HL-60 (cell line): Measurements from ENCODE around the gene UGCG.

ENCODE experiments used
- DNase-seq, 2 experiments: peaks; one replicate each; pipeline ENCODE4 v3.0.0-alpha.2; 2010 to 2020; ENCODE audit warnings: low read depth in 1 of 2, low spot score in 1 of 2
- H3K27ac ChIP-seq: fragments of 250-450 bp; sonication (Bioruptor Pico); replicated peaks from 2 replicates; pipeline ENCODE4 v1.5.1; 2020; ENCODE audit warnings: mild to moderate bottlenecking, moderate library complexity
- H3K27me3 ChIP-seq: fragments of 250-450 bp; sonication (Bioruptor Pico); 2 replicates; pipeline ENCODE4 v1.5.1; 2021; ENCODE audit warnings: mild to moderate bottlenecking, moderate library complexity; ENCODE audit not compliant: insufficient read depth, poor library complexity, severe bottlenecking
- H3K4me3 ChIP-seq: replicated peaks from 2 replicates; pipeline ENCODE4 v1.5.1; 2011; ENCODE audit warnings: mild to moderate bottlenecking, control low read depth, low read length; ENCODE audit not compliant: insufficient read depth
- GABPA ChIP-seq: IDR thresholded peaks from 2 replicates; pipeline ENCODE4 v1.6.1; 2012; ENCODE audit warnings: low read depth
- POLR2AphosphoS5 ChIP-seq: IDR thresholded peaks from 2 replicates; pipeline ENCODE4 v1.6.1; 2012; ENCODE audit warnings: low read depth
- SPI1 ChIP-seq: IDR thresholded peaks from 2 replicates; pipeline ENCODE4 v1.6.1; 2012; ENCODE audit warnings: low read depth, mild to moderate bottlenecking, borderline replicate concordance
- TF ChIP-seq, protein P1 (sequence below): IDR thresholded peaks from one replicate; pipeline ENCODE4 v1.5.1; 2011; ENCODE audit warnings: low read length, control low read depth, inconsistent platforms; ENCODE audit not compliant: insufficient read depth
- TF ChIP-seq, protein P2 (sequence below): IDR thresholded peaks from 2 replicates; pipeline ENCODE4 v1.6.1; 2012; ENCODE audit warnings: low read depth; ENCODE audit not compliant: insufficient replicate concordance

UGCG gene

DNA sequence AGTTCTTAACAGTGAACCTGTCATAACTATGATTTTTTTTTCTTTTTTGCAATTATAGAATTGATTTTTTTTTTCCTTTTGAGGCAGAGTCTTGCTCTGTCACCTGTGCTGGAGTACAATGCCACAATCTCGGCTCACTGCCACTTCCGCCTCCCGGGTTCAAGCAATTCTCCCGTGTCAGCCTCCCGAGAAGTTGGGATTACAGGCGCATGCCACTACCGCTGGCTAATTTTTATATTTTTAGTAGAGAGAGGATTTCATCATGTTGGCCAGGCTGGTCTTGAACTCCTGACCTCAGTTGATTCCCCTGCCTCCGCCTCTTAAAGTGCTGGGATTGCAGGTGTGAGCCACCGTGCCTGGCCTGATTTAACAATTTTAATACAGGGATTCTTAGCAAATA lies 21.4 kb downstream of the UGCG start:
- TF ChIP-seq POLR2AphosphoS5 = no peak
- TF ChIP-seq, protein P1, sequence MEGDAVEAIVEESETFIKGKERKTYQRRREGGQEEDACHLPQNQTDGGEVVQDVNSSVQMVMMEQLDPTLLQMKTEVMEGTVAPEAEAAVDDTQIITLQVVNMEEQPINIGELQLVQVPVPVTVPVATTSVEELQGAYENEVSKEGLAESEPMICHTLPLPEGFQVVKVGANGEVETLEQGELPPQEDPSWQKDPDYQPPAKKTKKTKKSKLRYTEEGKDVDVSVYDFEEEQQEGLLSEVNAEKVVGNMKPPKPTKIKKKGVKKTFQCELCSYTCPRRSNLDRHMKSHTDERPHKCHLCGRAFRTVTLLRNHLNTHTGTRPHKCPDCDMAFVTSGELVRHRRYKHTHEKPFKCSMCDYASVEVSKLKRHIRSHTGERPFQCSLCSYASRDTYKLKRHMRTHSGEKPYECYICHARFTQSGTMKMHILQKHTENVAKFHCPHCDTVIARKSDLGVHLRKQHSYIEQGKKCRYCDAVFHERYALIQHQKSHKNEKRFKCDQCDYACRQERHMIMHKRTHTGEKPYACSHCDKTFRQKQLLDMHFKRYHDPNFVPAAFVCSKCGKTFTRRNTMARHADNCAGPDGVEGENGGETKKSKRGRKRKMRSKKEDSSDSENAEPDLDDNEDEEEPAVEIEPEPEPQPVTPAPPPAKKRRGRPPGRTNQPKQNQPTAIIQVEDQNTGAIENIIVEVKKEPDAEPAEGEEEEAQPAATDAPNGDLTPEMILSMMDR = no peak
- TF ChIP-seq, protein P2, sequence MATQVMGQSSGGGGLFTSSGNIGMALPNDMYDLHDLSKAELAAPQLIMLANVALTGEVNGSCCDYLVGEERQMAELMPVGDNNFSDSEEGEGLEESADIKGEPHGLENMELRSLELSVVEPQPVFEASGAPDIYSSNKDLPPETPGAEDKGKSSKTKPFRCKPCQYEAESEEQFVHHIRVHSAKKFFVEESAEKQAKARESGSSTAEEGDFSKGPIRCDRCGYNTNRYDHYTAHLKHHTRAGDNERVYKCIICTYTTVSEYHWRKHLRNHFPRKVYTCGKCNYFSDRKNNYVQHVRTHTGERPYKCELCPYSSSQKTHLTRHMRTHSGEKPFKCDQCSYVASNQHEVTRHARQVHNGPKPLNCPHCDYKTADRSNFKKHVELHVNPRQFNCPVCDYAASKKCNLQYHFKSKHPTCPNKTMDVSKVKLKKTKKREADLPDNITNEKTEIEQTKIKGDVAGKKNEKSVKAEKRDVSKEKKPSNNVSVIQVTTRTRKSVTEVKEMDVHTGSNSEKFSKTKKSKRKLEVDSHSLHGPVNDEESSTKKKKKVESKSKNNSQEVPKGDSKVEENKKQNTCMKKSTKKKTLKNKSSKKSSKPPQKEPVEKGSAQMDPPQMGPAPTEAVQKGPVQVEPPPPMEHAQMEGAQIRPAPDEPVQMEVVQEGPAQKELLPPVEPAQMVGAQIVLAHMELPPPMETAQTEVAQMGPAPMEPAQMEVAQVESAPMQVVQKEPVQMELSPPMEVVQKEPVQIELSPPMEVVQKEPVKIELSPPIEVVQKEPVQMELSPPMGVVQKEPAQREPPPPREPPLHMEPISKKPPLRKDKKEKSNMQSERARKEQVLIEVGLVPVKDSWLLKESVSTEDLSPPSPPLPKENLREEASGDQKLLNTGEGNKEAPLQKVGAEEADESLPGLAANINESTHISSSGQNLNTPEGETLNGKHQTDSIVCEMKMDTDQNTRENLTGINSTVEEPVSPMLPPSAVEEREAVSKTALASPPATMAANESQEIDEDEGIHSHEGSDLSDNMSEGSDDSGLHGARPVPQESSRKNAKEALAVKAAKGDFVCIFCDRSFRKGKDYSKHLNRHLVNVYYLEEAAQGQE = no peak
- no peak for TF ChIP-seq SPI1
- no peak for TF ChIP-seq GABPA
- DNase-seq = no peak
- H3K4me3 ChIP-seq = no peak overlapping the region
- no peak overlapping the region for H3K27ac ChIP-seq
- no peaks in the 10 kb centered on the region for H3K27me3 ChIP-seq

DNA sequence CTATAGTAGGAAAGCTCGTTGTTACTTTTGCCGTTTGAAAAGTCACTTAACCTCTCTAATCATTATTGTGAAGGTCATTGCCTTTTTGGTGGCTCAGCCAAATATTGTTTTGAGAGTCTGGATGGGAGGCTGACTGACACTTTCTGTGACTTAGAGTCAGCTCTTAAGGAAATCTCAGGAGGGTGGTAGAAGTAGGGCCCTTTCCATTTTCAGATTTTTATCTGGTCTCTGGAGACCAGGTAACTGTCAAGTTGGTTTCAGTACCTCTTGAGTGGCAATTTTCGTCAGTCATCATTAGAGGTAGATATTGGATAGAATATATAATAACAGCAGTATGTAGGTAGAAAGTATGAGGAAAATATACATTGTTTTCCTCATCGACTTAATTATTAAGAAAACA lies 23.3 kb downstream of the UGCG start:
- TF ChIP-seq, protein P1 = no peak
- no peak overlapping the region for H3K27ac ChIP-seq

DNA sequence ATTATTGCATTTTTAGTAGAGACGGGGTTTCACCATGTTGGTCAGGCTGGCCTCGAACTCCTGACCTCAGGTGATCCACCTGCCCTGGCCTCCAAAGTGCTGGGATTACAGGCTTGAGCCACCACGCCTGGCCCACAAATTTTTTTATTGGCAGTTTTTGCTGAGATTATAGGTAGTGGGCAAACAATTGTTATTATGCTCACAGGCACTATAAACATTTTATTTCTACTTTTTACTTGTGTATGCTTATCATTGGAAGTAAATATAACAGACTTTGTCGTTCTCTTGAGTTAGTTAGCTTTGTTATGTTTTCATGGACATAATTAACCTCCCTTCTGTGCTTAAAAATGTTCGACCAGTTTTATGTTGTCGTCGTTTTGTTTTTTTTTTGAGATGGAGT lies 23.9 kb downstream of the UGCG start:
- H3K27me3 ChIP-seq = no peaks in the 10 kb centered on the region
- H3K27ac ChIP-seq = no peak overlapping the region
- TF ChIP-seq, protein P2 = no peak
- TF ChIP-seq, protein P1 = no peak
- no peak for TF ChIP-seq SPI1
- TF ChIP-seq GABPA = no peak
- TF ChIP-seq POLR2AphosphoS5 = no peak

More for the DNA sequence above, 23.3 kb downstream of the UGCG start:
- no peaks in the 10 kb centered on the region for H3K27me3 ChIP-seq
- no peak overlapping the region for H3K4me3 ChIP-seq
- DNase-seq = no peak

DNA sequence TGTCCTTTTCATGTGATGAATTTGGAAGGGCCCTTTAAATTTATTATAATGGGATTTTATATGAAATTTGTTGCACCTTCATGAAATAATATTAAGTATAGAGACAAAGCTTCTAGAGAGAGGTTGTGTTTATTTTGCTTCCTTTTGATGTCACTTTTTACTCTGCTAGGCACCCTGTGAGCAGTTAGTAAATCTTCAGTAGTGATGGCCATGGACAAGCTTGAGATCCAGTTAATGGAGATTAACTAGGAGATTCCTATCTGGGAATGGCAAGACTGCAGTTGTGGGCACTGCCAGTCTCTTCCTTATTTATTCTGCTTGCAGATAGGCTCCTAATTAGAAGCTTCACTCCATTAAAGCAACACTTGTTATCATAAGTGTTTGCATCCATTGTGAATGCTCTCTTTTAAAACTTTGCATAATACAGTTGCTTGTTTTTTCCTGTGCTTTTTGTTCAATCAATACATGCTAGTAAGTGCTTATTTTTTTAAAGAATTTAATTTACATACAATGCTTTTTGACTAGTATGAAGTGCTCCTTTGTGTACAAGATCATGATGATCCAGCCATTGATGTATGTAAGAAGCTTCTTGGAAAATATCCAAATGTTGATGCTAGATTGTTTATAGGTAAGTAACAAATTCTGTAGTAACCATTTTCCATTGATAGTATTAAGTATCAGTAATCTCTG lies 25.9 kb downstream of the UGCG start:
- no peak for TF ChIP-seq GABPA
- no peak for TF ChIP-seq POLR2AphosphoS5
- H3K27ac ChIP-seq = no peak overlapping the region
- no peak for DNase-seq
- no peak overlapping the region for H3K4me3 ChIP-seq
- no peaks in the 10 kb centered on the region for H3K27me3 ChIP-seq

More for the DNA sequence above, 23.9 kb downstream of the UGCG start:
- no peak for DNase-seq
- no peak overlapping the region for H3K4me3 ChIP-seq
